NCI-H69 (cell line): Measurements from ENCODE around the gene ERN1.

ENCODE experiments used
- DNase-seq: peaks from one replicate; lab custom pipeline; 2025; lab: John Stamatoyannopoulos, UW

Gene ERN1

GRCh38 chr17:64157669-64158180 lies 27.8 kb upstream of the ERN1 start:
- DNase-seq: no peak

- no peak for DNase-seq
Measured at GRCh38 chr17:64156670-64157069, 26.7 kb upstream of the ERN1 start.

DNA sequence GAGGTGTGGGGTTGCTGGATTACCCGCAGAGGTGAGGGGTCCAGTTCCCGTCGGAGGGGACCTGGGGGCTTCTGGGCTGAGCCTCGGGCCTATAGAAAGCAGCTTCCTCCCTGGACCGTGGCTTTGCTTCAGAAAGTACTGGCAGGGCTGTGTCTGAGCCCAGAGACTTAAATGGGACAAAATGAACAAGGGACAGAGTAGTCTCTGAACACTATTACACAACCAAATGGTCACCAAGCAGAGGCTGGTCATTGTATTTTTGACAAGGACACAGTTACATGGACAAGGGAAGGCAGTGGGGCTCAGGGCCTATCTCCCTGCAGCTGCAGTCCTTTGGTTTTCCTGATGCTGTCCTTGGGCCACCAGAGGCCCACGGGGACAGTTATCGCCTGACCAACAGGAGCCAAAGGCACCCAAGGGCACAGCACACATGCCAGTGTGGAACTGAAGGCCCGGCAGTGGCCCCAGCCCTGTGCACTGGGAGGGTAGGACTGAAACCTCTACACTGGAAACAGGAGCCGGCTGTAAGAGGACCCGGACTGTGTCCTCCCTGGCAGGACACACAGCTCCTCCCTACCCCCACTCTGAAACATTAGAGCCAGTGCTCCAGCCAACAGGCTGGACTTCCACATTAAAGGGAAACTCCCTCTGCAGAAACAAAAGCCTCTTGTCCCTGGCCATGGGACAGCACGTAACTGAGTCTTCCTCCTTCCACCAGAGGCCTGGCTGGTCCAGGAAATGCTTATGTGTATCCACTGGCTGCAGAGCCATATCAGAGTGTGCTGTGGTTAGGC lies 26.0 kb upstream of the ERN1 start:
- DNase-seq: no peak

- DNase-seq: no peak
Measured at GRCh38 chr17:64155129-64155528, 25.2 kb upstream of the ERN1 start.

- DNase-seq: no peak
Measured at GRCh38 chr17:64154717-64155116, 24.8 kb upstream of the ERN1 start.

DNA sequence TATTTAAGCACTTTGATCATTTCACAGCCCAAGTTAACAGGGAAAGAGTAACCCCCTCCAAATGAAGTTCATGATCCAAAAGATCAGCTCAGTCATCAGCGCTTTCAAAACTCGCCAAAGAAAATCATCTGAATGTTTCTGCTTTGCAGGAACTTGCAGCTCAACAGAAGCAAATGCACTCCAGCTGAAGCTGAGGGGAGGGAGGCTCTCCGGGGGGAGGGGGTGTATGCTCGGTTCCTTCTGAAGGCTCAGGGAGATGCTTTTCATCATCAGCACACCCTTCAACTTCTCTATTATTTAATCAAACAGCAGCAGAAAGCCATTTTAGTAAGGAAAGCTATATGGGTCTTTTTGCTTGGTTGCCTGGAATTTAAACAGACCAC lies 24.4 kb upstream of the ERN1 start:
- no peak for DNase-seq

GRCh38 chr17:64153565-64154312 lies 23.8 kb upstream of the ERN1 start:
- DNase-seq: no peak

- DNase-seq: no peak
Measured at GRCh38 chr17:64152428-64153125, 22.6 kb upstream of the ERN1 start.

- no peak for DNase-seq
Measured at GRCh38 chr17:64151016-64151368, 21.0 kb upstream of the ERN1 start.

DNA sequence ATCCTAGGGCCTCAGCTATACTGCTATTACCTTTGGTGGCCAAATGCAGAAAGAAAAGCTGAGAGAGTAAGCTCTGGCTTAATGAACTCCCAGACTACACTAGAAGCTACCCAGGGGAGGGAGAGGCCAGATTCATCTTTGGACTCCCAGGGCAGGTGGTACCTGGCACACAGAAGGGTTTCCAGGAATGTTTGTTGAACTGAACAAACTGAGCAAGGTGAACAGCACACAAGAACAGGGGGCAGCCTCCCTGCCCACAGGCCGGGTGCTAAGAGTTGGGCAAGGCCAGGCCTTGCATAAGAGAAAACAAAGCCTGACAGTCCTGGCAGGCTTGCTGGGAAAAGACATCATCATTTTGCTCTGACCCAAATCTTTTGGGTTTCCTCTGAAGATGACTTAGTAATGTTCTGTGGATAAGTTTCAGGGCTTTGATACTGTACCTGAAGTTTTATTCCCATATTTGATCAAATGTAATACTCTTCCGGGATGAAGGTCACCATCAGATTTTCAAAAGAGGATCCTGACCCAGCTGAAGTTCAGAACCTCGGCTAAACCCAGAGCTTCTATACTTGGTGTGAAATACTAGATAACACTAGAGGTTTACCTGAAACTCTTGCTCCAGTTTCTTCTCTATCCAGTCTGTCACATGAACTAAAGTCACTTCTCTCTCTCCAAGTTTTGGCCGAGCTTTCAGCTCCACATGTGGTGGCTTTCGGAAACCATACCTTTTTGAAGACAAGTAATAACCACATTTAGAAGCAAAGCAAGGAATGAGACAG lies 20.5 kb upstream of the ERN1 start:
- peak; percentile 16 for DNase-seq

DNA sequence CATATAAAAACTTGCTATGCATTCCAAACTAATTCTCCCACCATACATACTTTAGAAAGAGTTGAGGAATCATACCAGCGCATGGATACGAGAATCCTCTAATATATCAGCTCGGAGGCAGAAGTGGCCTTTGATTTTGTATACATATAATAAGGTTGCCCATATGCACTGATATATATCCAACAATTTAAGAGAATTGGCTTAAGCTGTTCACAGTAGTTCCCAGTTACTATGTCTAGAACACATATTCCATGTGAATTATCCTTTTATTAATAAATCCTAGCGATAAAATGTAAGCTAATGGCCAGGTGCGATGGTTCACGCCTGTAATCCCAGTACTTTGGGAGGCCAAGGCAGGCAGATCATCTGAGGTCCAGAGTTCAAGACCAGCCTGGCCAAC lies 19.3 kb upstream of the ERN1 start:
- DNase-seq: no peak

DNA sequence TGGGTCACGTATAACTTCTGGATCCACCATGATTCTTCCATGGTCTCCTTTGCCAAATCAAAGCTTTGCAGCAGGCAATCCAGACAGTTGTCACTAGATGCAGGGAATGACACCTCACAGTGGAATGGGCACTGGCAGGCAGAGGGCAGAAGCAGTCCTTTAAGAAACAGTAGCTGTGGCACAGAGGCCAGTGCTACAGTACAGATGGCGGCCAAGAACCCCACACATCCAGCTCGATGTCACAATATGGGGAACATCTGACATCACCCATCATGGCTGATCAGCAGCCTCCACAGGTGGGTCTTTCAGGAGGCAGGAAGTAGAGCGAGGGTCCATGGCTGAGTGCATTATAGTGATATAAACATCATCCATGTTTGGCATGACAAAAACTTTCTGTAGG lies 18.8 kb upstream of the ERN1 start:
- peak; percentile 40 for DNase-seq

GRCh38 chr17:64148017-64148631 lies 18.2 kb upstream of the ERN1 start:
- DNase-seq: peak; percentile 33

DNA sequence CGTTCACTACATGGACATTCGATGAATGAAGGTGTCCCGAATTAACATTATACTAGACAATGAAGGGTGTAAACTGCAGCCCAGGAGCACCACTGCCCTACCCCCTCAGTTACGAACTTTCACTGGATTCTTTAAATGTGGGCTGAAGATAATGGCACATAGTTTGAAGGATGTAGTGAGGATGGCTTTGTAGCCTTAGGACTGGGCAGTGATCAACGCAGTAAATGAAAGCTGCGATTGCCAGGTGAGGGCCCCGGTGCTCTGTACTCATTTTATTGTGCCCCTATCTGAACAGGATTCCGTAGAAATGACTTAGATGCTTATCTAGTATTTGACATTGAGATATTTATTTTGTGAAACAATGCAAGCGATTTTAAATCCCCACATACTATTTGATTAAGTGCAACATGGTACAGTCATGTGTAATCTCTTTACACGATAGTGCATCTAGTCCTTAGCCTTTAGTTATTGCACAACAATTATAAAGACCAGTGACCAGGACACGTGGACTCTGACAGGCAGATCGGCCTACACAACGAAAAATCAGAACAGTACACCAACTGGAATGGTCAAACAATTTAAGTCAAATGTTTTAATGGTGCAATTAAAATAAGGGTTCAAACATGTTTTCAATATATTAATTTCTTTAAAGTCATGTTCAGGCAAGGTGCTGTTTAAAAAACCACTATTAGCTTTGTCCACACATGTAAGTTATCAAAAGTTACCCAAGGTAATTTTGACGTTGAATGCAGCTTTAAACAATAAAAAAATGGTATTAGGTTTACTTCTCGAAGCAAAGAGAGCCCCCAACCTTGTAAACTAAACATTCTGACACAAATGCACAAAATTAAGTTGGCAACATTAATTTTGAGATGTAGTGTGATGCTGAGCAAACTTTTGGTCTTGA lies 17.4 kb upstream of the ERN1 start:
- no peak for DNase-seq

DNA sequence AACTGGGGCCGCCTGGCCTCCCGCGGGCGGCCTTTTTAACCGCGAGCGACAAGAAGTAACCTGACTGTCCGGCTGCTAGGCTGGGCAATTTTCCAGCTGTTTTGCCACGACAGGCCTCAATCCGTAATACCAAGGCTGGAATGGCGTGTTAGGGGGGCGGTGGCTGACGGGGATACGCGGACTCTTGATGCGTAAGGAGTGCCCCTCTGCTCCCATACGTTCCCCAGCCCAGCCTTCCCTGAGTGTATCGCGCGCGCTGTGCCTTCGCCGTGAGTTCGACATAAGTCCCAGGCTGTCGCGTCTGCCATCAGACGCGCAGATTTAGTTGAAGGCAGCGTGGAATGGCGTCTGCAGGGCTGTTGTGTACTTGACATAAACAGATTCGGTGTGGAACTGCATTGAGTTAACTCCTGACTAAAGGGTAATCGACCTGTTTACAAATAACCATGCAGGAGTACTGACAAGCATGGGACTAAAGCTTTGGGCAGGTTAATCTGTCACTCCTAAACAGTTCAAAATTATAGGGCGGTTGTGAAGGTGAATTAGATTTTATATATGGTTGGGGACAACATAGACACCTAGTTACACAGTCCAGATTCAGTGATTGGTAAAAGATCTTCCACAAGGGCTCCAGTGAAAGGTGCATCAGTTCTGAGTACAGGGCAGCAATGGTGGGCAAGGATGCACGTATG lies 16.6 kb upstream of the ERN1 start:
- no peak for DNase-seq

GRCh38 chr17:64145751-64146417 lies 15.9 kb upstream of the ERN1 start:
- peak; percentile 100 for DNase-seq

GRCh38 chr17:64145375-64145750 lies 15.4 kb upstream of the ERN1 start:
- no peak for DNase-seq

DNA sequence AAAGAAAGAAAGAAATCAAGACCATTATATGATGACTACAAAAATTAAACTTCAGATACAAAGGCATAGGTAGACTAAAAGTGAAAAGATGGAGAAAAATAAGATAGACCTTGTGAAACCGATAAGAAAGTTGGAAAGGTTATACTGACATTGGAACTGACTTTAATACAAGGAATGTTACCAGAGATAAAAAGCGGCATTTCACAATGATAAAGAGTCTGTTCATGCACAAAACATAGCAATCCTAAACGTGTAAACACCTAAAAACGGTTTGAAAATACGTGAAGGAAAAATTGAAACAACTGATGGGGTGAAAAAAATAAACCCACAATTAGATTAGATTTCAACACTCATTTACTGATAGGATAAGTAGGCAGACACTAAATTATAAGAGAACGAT lies 9.6 kb upstream of the ERN1 start:
- DNase-seq: no peak

- DNase-seq: no peak
Measured at GRCh38 chr17:64138441-64138840, 8.5 kb upstream of the ERN1 start.
